GM20431 (cell line): ENCODE results near the gene STAT6.

ENCODE experiments used
- in situ Hi-C: fragments of 300-500 bp; cut with MseI, MboI; formaldehyde crosslinking; loops from one replicate; pipeline ENCODE4 v1.15.0; 2020; ENCODE audit warnings: low sequenced_read_pairs; ENCODE audit not compliant: unreplicated experiment

STAT6 gene

DNA sequence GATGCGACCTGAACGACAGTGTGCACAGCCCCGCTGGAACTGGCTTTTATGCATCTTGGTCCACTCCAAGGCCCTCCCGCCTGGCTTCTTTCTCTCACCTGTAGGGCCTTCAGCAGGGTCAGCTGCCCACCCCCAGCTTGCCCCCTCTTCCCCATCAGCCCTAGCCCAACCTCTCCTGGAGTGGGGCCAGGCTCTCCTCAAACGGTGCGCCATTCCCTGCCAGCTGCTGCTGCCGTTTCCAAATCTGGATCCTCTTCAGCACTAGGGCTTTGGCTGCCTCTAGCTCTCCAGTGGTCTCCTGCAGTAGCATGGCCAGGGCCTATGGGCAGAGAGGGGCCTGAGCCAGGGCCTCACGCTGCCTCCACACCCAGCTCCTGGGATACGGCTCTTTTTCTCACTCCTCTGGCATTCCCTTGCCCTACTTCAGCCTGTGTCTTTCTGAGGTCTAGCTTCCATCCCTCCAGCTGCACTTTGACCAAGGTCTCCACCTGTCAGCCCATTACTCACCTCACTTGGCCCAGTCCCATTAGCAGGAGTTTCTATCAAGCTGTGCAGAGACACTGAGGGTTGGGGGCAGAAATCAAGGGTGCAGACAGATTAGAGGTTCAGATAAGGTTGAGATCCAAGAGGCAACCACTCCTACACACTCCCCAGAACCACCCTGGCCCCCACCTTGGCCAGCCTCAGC, 5.0 kb downstream of the STAT6 start:
- in situ Hi-C loops: no loop called here

DNA sequence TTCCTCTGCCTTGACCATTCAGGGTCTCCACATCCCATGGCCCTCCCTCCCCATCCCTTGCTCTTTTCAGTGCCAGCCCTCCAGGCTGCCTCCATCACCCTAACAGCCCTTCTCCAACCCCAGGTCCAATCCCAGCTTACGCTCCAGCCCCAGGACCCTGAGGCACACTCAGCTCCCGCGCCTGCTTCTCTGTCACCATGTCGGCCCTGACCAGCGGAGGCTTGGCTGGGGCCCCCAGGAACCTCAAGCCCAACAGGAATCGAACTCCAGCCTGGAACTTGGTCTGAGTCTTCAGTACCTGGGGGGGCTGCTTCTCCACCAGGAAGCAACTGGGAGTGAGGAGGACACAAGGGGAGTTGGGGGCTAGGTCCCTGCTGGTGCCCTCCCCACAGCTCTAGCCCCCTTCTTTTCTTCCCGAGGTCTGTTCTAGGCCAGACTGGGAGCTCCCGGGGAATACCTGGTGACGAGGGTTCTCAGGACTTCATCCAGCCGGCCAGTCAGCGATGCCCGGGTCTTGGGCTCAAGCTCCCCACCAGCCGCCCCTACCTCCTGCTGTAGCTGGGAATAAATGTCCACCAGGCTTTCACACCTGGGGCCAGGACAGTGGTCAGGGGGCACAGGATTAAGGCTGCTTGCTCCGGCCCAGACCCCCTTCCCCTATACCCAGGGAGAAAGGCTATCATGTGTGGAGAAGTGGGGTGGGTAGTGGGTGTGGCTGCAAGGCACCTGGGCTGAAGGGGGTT, 6.0 kb downstream of the STAT6 start:
- in situ Hi-C loops: no loop called here

DNA sequence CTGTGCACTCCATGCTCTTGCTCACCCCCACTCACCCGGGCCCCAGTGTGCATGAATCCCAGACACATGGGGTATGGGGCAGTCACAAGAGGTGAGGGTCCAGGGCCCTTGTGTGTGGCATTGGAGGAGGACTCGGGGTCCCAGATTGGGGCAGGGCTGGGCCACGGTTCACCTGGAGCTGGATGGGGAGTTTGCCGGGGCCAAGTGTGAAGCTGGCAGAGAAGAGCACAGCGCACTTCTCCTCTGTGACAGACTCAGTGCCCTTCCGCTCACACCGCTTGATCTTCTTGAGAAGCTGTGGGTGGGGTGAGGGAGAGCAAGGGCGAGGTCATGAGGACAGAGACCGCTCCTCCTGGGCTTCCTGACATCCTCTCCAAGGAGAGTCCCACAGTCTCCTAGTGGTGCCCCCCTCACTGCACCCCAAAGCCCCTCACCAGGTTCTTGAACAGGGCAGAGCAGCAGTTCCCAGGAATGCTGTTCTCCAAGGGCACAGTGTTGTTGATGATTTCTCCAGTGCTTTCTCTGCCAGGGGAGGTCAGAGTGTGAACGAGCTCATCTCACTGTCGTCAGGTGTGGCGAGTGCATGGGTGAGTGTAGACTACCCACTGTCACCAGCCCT, 6.8 kb downstream of the STAT6 start:
- in situ Hi-C loops: no loop called here

DNA sequence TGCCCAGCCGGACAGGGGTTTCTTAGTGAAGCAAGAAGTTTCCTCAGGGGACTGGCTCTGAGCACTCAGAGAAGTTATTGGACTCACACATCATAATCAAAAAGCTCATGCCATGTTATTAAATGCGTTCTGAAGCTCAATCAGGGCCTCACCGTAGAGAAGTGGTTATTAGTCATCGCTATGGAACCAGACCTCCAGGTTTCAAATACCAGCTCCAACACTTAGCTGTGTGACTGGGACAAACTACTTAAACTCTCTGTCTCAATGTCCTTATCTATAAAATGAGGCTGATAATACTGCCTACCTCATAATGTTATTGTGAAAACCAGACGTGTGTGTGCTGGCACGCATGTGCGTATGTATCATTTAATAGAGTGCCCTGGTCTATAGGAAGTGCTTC, 7.3 kb downstream of the STAT6 start:
- in situ Hi-C loops: no loop called here

DNA sequence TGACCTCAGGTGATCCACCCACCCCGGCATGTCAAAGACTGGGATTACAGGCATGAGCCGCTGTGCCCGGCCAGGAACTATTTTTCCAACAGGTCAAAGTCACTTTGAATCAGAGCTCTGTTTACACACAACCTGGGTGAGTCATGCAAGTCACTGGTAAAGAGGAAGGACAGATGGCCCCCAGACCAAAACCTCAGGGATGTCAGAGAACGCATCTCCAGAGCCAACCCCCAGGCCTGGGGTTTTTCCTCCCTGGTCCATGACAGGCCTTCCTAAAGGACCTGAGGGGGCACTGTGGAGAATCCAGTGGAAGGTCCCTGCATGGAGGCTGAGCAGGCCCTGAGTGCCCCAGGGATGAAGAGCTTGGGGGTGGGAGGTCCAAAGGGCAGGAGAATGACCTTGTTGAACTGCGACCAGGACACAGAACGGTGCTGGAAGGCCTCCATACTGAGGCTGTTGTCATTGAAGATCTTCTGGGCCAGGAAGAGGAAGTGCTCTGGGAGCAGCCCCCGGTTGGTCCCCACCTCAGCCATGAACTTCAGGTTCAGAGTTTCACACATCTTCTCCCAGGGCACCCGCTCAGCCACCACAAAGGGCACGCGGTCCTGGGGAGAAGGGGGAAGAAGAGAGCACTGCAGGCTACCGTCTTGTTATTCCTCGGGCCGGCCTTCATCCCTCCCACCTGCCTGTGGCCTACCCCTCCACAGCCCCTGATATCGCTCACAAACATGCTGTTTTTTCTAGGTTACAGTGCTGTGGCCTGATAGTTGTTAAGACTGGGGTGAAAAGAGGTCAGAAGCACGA, 9.1 kb downstream of the STAT6 start:
- in situ Hi-C loops: no loop called here

DNA sequence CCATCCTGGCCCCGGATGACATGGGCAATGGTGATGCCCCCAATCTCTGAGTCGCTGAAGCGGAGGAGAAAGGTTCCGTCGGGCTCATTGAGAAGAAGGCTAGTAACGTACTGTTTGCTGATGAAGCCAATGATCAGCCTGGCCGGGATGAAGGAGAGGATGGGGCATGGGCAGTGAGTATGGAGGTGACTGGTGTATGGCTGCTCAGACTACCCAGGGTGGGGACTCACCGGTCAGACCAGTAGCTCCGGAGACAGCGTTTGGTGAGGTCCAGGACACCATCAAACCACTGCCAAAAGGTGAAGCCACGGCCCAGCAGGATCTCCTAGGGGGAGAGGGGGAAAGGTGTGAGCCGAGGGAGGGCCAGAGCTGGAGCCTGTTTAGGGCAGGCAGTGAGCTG, 11.4 kb downstream of the STAT6 start:
- in situ Hi-C loops: no loop called here

DNA sequence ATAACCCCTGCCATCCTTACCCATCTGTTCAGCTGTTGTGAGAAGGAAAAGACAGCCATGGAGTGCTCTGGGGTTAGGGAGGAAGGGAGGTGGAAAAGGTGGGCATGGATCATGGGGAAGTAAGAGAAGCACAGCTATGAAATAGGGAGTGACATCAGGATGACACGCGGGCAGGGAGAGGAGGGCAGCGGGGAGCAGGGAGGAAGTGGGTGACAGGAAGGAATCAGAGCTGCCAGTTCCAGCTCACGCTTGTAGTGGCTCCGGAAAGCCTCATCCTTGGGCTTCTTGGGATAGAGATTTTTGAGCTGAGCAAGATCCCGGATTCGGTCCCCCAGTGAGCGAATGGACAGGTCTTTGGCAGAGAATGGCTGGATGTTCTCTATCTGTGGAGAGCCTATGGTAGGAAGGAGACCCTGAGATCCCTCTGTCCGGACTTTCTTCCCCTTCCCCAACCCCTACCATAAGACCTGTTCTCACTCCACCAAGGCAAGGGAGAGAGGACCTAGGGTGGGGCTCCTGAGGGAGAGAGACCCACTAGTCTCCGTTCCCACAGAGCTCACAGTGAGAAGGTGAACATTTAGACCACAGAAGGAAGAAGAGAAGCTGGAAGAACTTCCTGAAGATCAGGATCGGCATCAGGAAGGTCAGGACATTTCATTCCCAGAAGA, 12.0 kb downstream of the STAT6 start:
- in situ Hi-C loops: no loop called here

DNA sequence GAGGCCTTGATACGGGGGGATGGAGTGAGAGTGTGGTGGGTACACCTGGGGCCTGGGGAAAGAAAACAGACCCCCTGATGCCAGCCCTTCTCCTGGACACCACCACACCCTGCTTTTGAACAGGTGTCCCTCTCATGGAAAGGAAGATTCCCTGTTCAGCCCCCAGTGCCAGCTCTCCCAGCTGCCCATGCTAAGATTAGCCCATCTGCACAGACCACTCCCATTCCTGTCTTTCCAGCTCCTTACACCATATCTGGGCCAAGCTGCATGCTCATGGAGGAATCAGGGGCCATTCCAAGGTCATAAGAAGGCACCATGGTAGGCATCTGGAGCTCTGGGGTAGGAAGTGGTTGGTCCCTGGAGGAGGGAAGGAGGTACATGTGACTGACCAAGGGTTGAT, 12.6 kb downstream of the STAT6 start:
- in situ Hi-C loops: no loop called here

DNA sequence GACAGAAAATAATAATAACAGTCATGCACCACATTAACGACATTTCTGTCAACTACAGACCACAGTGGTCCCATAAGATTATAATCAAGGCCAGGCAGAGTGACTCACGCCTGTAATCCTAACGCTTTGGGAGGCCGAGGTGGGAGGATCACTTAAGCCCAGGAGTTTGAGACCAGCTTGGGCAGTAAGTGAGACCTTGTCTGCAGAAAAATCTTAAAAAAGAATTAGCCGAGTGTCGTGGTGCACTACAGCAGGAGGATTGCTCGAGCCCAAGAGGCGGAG, 13.7 kb downstream of the STAT6 start:
- in situ Hi-C loops: no loop called here

DNA sequence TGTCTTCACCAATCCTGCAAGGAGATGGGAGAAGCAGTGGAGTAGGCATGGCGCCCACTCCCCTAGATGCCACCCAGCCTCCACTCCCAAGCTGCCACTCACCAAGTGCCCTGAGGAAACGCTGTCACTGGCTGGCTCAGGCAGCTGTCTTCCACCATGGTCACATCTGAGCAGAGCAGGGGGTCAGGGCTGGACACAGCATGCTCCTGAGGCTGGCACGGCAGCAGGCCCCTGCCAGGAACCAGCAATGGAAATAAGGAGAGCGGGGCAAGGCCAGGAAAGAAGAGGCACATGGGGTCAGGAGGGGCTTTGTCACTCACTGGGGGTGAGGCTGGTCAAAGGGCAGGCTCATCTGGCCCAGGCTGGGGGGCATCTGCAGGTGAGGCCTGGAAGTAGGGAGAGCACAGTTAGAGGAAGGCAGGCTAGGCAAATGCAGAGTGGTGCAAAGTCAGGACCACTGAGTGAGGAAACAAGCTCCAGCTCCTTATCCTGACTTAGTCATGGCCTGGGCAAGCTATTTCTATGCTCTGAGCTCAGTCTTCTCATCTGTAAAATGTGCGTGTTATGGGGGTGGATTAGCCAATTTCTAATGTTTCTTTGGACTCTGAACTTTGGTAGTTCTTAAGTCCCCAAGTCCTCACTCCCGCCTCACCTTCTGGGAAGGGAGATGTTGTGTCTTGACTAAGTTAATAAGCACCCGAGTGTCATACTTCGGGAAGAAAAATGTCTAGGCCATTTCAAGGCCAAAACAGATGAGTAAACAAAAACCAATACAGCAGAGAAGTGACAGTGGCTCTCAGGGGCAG, 14.2 kb downstream of the STAT6 start:
- in situ Hi-C loops: no loop called here

DNA sequence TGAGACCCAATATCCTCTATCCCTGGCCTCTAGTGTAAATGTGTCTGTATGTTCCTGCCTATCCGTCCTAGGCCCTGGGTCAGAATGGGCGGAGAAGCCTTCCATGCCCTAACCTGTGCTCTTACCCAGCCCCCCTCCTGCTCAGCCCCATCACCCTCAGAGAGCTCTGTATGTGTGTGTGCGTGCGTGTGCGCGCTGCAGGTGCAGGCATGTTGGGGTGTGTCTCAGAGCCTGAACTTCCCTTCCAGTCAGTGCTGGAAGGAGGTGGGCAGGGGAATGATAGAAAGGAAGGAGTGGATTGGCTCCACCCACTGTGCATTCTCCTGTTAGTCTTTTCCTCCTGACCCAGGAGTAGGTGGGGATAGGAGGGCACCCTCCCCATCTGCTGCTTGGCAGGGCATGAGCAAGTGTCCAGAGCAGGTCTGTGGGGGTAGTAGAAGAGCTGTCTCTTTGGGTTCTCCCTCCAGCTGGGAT, 15.0 kb downstream of the STAT6 start:
- in situ Hi-C loops: no loop called here

DNA sequence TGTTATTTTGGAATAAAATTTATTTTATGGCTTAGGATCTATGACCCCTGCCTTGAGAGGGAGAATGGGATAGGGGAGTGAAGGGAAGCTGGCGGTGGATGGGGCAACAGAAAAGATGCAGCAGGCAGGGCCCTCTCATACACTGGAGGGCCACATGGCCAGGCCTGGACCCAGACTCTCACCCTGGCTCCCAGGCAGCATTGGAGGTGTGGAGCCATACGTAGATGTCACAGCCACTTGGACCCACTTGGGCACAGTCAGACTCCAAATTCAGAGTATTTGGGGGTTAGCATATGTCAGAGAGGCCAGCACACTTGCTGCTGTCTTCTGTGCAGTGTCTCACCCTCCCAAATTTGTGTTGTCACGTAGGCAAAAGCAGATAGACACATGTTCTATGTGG, 15.7 kb downstream of the STAT6 start:
- in situ Hi-C loops: no loop called here

DNA sequence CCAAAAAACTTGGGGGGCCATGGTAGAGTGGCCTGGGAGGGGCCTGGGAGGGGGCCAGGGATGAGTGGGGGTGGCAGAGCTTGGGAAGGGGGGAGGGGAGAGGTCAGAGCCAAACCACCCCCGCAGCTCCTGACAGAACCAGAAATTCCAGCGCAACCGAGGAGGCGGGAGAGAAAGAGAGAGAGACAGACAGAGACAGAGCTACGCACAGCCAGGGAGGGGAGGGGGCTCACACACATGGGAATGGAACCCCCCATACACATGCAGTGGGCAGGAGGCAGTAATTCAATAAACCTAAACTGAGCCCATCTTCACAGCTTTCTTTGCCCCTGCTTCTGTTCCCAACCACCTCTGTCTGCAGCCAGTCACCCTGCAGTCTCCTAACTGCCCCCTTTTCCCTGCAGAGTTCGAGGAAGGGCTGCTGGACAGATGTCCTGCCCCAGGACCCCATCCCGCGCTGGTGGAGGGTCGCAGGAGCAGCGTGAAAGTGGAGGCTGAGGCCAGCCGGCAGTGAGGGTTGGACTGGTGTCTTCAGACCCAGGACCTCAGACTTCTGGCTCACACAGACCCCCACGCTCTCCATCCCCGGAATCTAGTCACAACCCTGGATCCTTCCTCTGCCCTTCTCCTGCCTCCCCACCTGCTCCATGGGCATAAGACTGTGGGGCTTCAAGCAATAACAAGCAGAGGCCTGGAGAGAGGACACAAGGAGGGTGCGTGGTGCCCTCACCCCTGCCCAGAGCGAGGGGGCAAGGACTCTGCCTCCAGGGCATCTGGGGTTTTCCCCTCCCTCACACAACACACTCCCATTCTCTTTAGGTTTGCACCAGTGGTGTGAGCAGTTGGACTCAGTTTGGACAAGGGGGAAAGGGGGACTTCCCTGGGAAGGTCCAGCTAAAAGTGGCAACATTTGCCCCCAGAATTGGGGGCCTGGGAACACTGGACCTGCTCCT, 16.7 kb downstream of the STAT6 start:
- in situ Hi-C loops: no loop called here

DNA sequence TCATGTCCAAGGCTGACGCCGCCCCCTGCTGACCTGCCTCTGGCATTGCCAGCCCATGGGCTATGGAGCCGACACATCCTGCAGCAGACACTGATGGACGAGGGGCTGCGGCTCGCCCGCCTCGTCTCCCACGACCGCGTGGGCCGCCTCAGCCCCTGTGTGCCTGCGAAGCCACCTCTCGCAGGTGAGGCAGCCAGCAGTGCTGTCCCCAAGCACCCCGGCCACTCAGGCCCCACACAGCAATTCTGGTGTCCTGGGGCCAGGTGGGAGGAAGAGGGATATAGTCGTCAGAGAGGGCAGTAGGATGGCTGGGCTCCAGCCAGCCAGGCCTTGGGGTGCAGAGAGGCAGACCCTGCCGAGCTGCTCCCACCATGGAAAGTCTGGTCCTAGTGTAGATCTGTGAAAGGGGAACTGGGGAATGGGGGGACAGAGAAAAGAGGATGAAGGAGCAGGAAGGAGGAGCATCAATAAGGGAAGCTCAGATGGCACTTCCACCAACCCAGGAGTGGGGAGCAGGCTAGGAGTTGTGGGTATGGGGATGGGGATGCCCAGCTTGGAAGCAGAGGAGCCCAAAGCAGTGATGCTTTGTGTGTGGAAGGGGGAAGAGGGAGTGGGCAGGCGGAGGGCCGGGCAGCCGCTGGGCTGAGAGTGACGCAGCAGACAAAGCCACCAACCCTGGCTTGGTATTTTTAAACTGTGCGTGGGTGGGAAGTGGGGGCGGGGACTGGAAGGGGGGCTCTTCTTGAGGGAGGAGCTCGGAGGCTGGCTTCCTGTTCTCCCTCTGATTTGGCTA, 17.6 kb downstream of the STAT6 start:
- in situ Hi-C loops: no loop called here

DNA sequence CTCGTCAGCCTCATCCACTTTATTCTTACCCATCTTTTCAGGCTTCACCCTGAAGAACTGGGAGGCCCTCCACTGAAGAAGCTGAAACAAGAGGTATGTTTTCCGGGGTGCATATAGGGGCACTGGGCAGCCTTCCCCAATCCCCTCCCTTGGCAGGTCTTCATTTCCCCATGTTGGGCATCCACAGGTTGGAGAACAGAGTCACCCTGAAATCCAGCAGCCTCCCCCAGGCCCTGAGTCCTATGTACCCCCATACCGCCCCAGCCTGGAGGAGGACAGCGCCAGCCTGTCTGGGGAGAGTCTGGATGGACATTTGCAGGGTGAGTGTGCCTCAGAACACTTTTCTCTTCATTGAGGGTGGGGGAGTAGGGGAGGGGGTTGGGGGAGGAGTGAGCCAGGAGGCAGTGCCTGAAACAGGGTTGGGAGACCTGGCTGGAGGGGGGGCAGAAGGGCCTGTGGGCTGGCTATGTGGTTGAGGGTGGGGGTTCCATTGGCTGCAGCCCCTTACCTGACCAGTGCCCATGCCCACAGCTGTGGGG, 18.2 kb downstream of the STAT6 start:
- in situ Hi-C loops: no loop called here

DNA sequence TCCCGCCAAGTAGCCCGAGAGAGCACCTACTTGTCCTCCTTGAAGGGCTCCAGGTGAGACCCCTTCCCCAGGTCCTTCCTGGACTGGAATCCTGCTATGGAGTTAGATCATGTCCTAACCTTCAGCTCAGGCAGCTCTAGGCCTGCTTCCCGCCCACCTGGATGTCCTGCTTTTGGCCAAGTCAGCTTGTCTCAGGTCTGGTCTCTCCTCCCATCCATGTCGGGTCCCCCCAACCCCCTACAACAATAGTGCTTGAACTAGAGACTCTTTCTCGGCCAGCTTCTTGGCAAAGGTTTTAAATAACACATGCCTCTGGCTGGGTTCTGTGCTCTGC, 18.7 kb downstream of the STAT6 start:
- in situ Hi-C loops: no loop called here
